Daoy (cell line): ENCODE data around the gene HOXA13. TPM values are rescaled to one million over a fixed set of nuclear protein-coding genes. Genes with fewer than 3 reads are reported as not detected.

Source experiments
- DNase-seq: peaks from one replicate; pipeline ENCODE4 v3.0.0-alpha.2; 2015; ENCODE audit warnings: low read depth
- total RNA-seq: library from RNA; depleted of rRNA; stranded (reverse); fragments of >200 nt; shearing (Covaris generic); gene quantifications from 2 replicates; pipeline ENCODE4 v1.2.3, GENCODE V29; 2014; rRNA removed

HOXA13 gene
- 0.86 and 1.3 TPM in 2 replicates for total RNA-seq

DNA sequence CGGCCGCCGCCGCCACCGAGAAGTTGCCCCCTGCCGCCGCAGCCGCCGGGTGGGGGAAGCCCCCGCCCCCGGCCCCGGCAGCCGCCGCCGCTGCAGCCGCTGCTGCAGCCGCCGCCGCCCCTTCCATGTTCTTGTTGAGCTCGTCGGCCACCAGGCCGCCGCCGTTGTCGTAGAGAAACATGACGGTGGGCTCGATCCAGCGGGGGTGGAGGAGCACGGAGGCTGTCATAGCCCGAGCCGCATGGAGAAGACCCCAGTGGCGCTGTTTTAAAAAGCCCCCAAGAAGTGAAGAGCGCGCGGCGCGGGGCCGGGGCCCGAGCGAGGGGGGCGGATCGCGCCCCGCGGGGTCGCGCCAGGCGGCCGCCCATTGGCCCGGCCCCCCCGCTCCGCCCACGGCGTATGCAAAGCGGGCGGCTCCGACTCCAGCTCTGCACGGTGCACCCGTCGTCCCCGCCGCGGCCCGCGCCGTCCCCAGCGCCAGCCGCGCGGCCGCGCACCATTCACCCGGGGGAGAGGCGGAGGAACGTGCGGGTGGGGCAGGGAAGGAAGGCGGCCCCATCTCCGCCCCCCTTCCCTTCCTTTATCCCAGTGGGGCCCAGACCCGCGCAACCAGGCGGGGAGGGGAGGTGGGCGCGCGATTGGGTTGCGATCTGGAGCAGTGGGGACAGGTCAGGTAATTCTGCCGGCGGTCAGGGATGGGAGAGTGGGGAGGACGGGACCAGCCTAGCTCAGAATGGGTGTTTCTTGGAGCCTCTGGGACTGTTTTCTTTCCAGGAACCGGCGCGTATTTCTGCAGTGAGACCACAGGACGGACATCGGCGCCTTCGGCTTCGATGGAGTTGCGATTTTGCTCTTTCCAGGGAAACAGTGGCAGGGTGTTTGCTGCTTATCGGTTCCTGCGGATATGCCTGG lies at the start of gene HOXA13:
HOXA13 (minus strand) TSS at position 243 of the 912 bp plus-strand sequence; CDS start at position 229, 14 bp downstream.
- DNase-seq: peak; percentile 92

DNA sequence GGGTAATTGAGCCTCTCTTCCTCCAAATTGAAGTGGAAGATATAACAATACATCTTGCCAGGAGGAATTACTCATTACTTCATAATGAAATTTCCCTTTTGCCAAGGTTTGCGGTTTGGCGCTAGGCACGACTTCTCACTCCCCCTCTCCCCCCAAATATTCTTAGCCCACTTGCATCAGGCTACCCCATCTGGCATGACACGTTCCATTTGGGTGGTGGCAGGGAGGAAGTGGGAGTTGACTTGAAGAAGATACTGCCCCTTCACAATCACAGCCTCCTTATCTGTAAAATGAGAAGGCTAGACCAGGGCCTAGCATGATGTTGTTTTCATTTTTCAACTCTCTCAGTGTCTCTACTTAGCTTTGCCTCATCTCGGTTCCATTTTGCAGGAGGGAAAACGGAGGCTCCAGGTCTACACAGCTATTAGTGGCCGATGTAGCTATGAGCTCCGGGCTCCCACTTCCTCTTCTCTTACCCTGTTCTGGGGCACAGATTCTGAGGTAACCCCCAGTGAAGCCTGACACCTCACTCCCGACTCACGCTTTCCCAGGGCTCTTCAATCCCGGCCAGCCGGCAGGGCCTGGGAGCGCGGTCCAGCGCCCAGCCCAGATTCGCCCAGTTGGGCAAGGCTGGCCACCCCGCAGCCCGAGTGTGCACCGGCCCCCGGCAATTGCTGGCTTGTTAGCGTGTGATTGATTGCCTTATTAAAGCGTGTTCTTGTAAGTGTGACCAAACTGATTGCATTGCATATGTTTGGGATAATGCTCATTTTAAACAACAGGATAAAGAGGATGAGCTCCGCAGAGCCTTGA lies 49.2 kb upstream of the HOXA13 start:
- peak; percentile 95 for DNase-seq

DNA sequence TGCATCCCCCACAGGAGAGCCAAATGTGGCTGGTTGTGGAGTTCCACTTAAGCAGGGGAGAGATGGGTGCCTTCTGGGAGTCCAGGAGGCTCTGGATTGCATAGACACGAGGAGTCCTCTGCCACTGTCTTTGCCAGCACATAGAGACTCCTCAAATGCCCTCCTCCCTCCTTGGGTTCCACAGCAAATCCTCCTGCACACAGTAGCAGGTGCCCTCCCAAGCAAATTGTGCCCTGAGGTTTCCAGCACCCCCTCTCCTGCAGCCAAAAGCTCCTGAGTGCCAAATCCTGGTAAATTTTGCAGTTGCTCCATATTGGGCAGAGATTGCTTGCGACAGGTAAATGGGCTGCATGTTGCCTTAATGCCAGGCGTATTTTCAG lies 48.5 kb upstream of the HOXA13 start:
- no peak for DNase-seq

DNA sequence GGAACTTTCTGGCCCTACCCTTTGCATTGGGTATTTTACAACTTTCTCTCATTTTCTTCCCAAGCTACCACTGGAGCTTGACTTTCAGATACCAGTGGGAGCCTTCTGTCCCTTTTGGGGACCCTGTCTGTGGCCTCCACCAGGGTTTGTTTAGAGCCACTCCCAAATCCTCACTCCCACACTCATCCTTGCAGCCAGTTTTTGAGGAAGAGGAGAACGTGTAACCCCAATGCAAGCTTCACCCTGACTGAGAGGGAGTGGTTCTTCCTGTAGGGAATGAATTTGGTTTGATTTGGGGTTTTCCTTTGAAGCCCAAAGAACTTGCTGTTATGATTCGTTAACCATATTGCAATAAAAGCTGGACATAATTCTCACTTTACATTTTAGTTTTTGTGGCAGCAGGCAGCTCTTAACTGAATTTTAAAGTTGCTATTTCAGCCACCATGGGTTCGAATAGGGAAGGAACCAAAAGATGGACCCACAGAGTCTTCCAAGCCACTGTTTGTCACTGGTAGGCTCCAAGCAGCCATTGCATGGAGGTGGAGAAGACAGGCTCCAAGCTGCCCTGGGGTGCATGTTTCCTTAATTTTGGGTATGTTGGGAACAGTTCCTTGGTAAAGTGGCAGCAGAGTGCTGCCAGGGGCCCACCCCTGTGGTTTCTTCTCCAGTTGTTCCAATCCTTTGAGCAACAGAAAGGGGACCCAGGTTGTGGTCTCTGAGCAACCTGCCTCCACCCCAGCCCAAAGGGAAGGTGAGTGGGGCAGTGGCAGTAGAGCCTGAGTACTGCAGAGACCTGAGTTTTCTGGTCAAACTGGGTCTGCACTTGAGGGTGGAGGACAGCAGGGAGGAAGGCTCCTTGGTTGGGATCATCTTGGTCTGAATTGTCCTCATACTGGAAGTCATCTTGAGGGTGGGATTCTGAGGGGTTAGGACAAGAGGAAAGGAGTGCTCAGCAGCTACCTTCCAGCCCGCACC lies 47.8 kb upstream of the HOXA13 start:
- DNase-seq: no peak

- DNase-seq: no peak
These were observed 47.1 kb upstream of the HOXA13 start for GRCh38 chr7:27247000-27247399.

DNA sequence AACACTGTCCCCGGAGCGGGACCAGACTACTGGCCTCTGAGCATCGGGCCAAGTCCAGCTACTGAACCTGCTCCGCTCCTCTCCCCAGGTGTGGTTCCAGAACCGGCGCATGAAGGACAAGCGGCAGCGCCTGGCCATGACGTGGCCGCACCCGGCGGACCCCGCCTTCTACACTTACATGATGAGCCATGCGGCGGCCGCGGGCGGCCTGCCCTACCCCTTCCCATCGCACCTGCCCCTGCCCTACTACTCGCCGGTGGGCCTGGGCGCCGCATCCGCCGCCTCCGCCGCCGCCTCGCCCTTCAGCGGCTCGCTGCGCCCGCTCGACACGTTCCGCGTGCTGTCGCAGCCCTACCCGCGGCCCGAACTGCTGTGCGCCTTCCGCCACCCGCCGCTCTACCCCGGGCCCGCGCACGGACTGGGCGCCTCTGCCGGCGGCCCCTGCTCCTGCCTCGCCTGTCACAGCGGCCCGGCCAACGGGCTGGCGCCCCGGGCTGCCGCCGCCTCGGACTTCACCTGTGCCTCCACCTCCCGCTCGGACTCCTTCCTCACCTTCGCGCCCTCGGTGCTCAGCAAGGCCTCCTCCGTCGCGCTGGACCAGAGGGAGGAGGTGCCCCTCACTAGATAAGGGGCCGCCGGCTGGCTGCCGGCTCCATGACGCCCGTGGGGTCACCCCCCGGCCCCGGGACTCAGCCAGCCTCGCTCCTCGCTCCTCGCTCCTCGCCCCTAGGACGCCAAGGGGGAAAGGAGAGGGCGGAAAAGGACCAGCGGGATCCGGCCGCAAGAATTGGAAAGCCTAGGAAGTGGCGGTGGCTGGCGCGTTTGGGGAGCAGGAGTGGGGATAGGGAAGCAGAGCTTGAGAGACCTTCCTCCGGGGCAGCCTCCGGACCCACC lies 46.2 kb upstream of the HOXA13 start:
- peak; percentile 65 for DNase-seq

DNA sequence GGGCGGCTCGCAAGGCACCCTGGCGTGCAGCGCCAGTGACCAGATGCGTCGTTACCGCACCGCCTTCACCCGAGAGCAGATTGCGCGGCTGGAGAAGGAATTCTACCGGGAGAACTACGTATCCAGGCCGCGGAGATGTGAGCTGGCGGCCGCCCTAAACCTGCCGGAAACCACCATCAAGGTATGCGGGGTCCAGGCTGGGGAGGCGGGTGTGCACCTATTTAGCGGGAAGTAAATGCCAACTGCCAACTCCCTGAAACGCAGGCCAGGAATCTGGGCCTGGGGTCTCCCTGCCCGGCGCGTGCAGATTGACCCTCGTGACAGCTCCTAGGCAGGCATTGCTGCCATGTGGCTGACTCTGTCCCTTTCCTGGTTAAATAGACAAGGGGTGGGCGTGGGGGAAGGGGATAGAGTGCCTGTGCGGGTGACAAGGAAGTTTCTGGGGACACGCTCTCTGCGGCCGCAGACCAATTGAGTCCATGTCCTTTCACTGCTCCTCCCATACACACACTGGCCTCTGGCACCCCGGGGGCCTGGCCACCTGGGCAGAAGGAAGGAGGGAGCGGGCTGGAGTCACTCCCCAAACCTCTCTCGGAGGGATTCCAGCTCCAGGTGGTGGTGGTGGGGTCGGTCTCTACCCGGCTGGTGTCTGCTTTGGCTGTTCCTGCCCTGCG lies 45.4 kb upstream of the HOXA13 start:
- DNase-seq: no peak

DNA sequence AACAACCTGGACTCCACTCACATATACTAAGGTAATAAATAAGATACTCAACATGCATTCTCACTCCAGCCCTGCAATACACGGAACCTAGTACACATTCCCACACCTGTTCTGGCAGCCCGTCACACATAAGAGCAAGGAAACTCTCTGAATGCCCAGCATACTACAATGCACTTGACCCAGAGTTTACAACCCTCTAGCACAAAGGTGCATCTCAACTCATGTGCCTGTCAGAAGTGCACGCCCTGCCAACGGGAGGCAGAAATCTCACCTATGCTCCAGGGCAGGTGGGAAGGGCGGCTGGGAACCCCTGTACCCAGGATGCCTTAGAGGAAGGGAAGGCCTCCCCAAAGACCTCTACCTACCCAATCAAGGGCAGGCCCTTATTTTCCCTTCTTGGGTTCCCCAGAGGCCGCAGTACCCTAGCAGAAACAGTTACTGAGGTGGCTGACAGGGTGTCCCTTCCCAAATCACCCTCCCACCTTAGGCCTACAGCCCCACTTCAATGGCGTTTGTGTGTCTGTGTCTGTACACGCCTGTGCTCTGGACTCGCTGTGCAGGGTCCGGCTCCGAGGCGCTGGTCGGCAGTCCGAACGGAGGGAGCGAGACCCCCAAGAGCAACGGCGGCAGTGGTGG lies 44.7 kb upstream of the HOXA13 start:
- DNase-seq: no peak

- no peak for DNase-seq
These were observed 43.7 kb upstream of the HOXA13 start for GRCh38 chr7:27243340-27244163.

- DNase-seq: no peak
These were observed 42.9 kb upstream of the HOXA13 start, which contains the start of gene EVX1 for GRCh38 chr7:27242555-27243339. EVX1 (plus strand) TSS chr7:27242802; CDS start chr7:27243031, 229 bp downstream.

GRCh38 chr7:27242154-27242553 lies 42.3 kb upstream of the HOXA13 start:
- no peak for DNase-seq

DNA sequence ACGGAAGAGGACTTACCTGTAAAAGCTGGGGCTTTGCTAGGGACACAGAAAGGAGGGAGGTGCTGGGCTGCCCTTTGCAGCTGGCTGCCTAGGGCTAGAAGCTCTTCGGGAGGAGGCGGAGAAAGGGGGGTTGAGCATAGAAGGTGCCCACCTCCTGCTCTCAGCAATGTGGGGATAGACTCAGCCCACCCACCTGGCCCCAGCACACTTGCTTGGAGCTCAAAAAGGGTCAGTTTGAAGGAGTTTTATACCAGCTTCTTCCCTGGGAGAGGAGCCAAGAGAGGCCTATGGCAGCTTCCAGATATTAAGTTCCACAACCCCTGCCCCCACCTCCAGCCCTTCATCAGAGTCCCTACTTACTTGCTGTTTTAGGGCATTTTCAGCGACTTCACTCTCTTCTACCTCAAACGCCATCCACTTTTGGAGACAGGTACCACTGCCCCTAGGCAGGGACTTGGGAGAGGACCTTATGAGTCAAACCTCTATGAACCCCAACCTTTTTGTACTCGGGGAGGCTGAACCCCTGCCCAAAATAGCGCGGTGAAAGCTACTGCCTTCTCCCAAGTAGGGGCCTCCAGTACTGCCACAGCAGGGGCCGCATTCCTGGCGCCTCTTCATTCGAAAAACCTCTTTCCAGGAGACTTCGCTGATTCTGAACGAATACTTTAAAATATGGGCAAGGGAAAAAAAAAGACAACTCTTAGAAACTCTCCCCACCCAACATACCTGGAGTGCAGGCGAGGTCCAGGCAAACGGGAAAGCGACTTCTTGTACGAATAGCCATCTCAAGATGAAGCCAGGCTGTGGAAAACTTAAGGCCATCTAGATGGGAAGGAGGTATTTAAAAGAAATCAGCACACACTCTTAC lies 41.5 kb upstream of the HOXA13 start:
- no peak for DNase-seq

DNA sequence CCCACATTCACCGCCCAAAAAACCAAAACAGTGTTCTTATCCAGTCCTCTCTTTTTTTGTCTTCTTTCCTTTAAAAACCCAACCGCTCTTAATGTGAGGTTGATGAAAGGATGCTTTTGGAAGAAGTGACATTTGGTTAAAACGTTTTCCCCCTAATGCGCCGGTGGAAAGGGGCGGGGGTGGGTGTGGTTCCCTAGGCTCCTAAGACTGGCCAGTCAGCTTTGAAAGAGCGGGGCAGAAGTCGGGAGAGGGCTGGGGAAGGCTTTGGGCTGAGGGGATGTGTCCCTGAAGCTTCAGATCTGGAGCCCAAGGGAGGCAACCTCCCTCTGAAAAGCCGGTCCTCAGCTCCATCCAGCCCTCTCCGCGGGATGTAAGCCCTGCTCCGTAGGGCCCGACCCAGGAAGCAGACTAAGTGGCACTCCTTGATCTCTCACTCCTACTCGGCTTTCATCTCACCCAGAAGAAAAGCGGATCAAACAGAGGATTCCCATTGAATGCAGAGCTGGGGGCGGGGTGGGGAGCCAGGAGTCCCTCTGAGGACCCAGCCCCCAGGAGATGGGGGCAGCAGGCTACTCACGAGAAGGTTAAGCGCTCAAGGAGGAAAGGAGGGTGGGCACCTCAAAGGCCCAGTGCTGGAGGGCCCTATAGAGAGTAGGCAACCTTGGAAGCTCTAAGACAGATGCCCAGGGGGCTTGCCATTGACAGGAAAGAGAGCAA lies 40.3 kb upstream of the HOXA13 start:
- no peak for DNase-seq

DNA sequence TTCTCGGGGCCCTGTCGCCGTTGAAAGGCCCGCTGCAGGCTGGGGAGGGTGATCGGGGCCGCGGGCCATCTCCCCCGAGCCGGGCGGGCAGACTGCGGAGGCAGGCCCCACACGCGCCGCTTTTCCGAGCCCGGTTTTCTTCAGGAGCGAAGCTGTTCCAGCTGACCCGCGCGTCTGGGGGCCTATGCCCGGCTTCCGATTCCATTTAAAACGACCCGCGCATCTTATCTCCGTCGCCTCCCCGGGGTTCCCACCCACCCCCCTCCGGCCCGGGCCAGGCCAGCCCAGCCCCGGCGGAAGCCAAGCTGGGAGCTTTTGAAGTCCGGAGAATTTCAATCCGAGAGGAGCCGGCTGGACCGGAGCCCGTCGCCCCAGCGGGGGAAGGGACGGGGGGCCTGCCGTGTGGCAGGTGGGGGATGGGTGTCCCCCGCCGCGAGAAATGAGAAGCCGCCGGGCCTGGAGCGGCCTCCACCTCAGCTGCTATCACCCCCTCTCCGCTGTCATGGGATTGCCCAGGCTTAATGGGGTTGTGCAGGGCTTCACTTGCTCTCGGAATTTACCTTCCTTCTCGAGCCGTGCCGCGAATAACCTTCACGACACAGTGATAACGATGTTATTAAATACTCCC lies 39.6 kb upstream of the HOXA13 start:
- no peak for DNase-seq

DNA sequence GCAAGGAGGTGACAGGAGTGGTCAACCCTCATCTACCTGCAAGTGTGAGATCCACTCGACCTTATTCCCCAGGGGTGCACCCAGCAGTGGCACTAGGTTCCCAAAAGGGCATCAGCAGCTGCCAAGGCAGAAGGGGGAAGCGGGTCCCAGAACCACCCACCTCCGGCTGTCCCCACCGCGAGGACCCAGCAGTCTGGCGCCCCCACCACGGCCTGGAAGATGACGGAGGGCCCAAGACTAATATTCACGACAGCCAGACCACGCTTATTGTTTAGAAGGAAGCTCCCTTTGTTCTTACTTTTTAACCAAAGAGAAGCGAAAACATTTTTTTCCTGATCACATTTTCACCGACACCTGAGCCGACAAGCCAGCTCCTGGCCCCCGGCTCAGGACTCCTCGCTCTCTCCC lies 39.1 kb upstream of the HOXA13 start:
- no peak for DNase-seq
